Muscle of back (tissue), 11 donors: ENCODE data around the gene SRD5A1. TPM values are rescaled to one million over a fixed set of nuclear protein-coding genes. Genes with fewer than 3 reads are reported as not detected.
A peak's percentile ranks its signal among the peaks of the same experiment; 100 is the strongest.

Experiments used
- DNase-seq, 3 donors: peaks; one replicate each; pipeline versions ENCODE4 v3.0.0 to v3.0.0-alpha.2; 2013
- polyA plus RNA-seq, 10 donors: library from polyadenylated mRNA; unstranded; fragments of 120-200 nt; gene quantifications; one replicate each; pipeline ENCODE4 v1.2.1, GENCODE V29; 2013; ENCODE audit not compliant: insufficient read length in 10 of 10

Gene SRD5A1
- polyA plus RNA-seq, 10 donors = 8.4 to 13.2 (median 10.6) TPM

GRCh38 chr5:6712142-6712576 lies 78.9 kb downstream of the SRD5A1 start:
- DNase-seq = peak in 2 of 3 donors; percentile 30 to 46

- peak; percentile 98 to 99 (median 99) for DNase-seq
Observed at GRCh38 chr5:6712577-6713273, 79.5 kb downstream of the SRD5A1 start.

GRCh38 chr5:6713274-6714225 lies 80.3 kb downstream of the SRD5A1 start, which contains the start of gene TENT4A:
Gene TENT4A (plus strand): TSS chr5:6713432. CDS start chr5:6713984, 552 bp downstream.
- DNase-seq = peak in 2 of 3 donors; percentile 44 to 51

- DNase-seq = peak in 1 of 3 donors; percentile 60
Observed at GRCh38 chr5:6714226-6715041, 81.2 kb downstream of the SRD5A1 start.

GRCh38 chr5:6715271-6715670 lies 82.0 kb downstream of the SRD5A1 start:
- no peak for DNase-seq

- no peak for DNase-seq
Observed at GRCh38 chr5:6715758-6716628, 82.8 kb downstream of the SRD5A1 start.

GRCh38 chr5:6716629-6717149 lies 83.4 kb downstream of the SRD5A1 start:
- DNase-seq = no peak

- DNase-seq = no peak
Observed at GRCh38 chr5:6717247-6717646, 84.0 kb downstream of the SRD5A1 start.

- no peak for DNase-seq
Observed at GRCh38 chr5:6717687-6718086, 84.4 kb downstream of the SRD5A1 start.

- no peak for DNase-seq
Observed at GRCh38 chr5:6718161-6718681, 85.0 kb downstream of the SRD5A1 start.

- DNase-seq = no peak
Observed at GRCh38 chr5:6718718-6719117, 85.5 kb downstream of the SRD5A1 start.

- DNase-seq = no peak
Observed at GRCh38 chr5:6719417-6719816, 86.2 kb downstream of the SRD5A1 start.

GRCh38 chr5:6719896-6720560 lies 86.8 kb downstream of the SRD5A1 start:
- no peak for DNase-seq

GRCh38 chr5:6720561-6720921 lies 87.3 kb downstream of the SRD5A1 start:
- no peak for DNase-seq

GRCh38 chr5:6721442-6721841 lies 88.2 kb downstream of the SRD5A1 start:
- DNase-seq = no peak

- DNase-seq = peak in 2 of 3 donors; percentile 49 to 60
Observed at GRCh38 chr5:6722015-6722414, 88.8 kb downstream of the SRD5A1 start.

- no peak for DNase-seq
Observed at GRCh38 chr5:6723122-6723815, 90.0 kb downstream of the SRD5A1 start.

GRCh38 chr5:6723816-6724300 lies 90.6 kb downstream of the SRD5A1 start:
- DNase-seq = no peak
